ENCODE data around the gene CSRNP3.

Gene CSRNP3

DNA sequence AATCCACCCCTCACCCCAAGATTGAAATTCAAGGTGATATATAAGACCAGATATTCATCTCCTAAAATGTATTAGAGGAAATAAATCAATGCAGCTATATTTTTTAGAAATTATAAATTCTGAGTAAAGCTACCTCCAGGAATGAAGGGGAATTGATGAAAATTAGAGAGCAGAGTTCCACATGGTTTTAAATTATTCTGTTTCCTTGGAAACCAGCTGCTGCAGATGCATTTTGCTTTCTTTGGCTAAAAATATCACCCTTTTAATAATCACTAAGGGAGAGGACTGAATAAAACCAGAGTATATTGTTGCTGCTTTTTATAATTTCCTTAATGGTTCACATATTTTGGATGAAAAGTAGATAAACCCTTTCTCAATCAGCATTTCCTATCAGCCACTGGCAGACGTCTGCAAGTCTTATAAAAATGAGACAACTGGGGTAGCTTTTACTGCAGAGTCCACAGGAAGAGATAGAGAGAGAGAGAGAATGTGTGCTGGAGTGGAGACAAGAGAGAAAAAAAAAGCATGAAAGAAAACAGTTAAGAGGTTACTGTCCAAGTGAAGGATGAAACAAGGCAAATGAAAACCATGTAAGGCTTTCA, 2.0 kb downstream of the CSRNP3 start:
- DNase-seq, result peak; percentile 14 to 57

DNA sequence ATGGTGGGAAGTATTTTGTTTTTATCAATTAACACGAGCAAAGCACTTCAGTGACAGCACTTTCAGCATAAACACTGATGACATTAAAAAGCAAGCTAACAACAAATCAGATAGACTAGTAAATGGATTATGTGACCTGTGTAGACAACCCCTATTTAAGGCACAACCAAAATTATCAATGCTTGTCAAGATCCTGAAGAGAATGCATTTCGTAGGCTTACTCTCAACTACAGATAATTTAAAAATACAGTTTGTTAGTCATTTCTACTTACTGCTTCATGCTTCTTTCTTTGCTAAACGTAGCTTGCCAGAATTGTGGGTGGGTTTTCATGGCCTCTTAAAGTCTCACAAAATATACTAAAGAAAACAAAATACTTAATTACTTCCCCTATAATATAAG, 3.4 kb downstream of the CSRNP3 start:
- DNase-seq, result peak in 1 of 2 experiments; percentile 42

DNA sequence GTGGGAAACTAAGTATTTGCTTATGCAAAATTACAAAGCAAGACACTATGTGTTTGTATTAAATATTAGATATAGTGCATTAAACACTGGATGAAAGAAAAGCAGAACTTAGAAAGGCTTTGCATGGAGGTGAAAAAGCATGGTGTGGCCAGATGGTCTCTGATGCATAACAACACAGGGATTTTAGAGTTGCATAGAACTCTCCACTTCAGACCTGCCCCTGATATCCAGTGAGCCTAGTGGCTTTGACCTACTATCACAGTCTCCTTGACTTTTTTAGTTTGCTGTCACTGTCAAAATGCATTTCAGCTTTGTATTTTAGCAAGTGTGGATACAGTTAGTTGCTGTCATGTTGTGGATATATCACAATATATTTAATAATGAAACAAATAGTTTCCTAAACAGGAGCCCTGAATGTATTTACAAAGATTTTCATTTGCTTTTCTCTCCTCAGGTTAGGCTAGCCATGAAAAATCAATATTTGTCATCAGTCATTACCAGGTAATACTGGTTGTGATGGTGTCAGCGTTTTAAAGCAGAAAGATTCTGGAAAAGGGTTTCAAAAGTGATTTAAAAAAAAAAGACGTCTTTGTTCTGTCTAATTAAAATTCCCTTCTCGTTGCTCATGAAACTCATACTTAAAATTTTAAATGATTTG, 5.2 kb downstream of the CSRNP3 start:
- peak; percentile 70 to 78 for DNase-seq

DNA sequence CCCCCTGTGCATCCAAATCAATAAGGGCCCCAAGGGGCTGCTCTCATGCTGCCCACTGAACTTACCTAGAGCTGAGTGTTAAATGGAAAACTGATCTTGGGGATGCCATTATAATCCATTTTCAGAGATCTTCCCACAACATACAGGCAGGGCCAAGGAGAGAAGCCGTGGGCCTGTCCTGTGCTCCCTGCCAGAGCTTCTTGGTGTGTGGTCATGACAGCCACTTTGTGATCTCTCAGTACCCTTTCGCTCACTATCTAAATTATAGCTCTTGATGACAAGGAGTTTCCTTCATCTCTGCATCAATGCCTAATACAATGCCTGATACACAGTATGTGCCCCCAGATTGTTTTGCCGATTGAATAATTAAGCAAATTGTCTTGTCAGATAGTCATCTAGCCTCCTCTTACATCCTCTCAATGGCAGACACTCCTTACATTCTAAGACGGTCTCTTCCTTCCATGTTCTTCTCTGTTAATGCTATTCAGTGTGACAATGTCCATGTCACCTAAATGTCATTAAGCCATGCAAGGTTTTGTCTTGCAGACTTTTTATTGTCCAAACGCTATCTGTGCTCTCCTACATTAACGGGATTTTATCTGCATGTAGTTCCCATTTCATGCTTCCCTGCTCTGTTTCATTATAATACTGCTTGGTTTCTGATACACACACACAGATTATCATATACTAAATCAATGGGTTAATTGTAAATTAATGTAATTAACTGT, 5.9 kb downstream of the CSRNP3 start:
- DNase-seq, result no peak

DNA sequence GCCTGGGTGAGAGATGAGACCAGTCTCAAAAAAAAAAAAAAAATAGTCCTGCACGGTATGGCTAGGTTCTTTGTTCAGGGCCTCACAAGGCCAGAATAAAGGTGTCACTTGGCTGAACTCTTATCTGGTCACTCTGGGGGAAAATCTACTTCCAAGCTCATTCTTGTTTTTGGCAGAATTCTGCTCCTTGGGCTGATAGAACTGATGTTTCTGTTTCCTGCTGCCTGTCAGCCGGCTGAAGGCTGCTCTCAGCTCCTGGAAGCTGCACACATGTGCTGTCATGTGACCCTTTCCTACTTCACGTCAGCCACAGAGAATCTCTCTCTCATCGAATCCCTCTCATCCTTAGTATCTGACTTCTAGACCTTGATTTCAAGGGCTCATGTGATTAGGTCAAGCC, 10.4 kb downstream of the CSRNP3 start:
- DNase-seq, result no peak

DNA sequence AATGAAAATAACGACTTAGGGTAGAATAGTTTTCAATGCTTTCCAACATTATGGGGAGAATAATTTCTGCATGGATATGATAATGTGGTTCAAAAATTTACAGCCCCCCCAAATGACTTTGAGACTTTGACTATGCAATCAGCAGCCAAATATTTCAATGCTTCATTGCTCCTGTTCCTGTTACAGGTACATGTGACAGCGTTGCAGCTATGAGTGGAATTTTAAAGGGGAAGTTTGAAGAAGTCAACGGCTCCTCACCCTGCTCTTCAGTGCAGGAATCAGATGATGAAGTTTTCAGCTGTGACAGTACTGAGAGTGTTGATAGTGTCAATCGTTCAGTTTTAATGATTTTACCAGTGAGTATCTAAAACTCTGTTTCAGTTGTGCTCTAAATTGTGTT, 25.1 kb downstream of the CSRNP3 start:
- DNase-seq, result no peak

DNA sequence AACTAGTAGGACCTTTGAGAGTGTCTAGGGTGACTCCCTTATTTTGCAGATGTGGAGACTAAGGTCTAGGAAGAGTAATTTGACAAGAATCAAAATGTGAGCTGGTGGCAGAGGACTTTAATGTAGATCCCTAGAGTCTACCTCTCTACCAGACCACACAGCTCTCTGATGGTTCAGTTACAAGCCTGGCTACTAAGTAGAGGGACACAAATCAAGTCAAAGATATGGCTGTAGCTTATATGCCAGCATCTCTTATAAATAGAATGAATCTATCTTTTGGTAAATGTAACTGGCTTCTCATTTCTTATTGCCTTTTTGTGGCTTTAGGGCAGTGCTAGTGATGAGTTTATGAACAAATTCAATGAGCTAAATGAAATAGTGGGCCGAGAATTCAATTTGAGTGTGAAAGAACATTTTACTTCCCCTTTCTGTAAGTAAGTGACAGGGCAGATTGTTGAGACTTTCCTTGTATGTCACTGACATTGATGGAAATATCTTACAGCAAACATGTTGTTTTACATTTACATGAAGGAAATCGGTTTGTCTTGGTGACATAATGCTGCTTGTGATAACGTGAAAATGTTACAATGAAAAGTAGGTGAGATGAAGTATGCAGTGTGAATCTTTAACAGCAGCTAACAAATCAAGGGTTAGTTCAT, 28.3 kb downstream of the CSRNP3 start:
- DNase-seq, result no peak

DNA sequence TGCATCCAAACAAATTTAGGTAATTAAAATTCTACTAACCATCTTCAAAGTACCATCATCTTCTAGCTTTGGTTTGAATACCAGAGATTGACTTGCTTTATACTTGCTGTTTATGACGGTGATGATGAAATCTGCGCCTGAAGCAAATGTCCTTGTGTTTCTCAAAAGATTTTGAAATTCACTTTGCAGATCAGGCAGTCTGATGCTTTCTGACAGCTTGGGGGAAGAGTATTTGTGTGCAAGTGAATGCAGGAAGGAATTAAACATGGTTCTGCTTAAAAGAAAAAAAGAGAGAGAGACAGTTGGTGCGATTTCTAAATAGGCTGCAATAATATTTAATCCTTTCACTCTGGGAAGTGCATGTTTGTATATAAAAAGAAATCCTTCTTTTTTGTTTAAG, 29.6 kb downstream of the CSRNP3 start:
- DNase-seq, result no peak

DNA sequence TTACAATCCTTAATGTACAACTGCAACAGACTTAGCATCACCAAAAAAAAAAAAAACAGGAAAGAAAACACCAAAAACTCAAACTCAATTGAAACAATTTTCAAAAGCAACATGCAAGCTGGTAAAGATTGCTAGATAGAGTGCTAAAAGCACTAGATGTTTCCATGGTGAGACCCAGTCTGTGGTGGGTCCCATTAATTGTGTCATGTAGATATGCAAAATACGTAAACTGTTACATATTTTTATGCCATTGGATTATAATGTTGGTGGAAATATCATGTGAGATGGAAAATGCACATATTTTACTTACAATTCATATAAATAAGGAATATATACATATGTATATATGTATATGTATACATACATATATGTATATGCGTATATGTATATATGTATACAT, 30.5 kb downstream of the CSRNP3 start:
- DNase-seq, result no peak

DNA sequence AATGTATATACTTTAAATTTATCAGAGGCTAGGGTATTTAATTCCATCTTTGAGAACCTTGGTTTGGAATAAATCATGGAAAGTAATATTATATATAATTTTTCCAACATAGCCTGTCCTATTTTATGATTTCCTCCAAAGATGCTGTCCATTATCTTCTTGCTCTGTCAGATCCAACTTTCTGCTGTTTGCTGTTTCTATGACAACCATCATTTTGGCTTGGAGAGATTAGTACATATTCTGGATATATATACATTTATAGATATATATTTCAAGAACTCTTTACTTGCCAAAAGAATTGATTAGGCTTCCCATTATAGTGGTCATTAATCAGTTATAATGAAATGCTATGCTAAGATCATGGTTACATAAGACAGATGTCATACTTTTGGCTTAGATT, 31.3 kb downstream of the CSRNP3 start:
- no peak for DNase-seq

DNA sequence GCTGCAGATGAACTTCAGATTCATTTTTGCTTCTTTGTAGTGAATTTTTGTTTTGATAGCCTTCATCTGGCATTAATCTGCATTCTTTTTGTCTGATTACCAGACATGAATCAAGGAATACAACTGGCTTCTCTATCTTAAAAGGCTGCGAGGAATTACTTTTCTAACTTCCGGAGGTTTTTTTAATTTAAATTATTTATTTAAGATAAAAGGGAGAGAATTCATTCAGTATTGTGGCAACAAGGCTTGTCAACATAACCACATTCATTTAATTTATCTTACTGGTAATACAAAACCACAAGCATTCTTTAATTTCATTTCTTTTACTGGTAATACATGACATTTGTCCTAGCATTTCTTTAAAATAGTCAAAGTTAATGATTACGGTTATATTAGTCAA, 36.0 kb downstream of the CSRNP3 start:
- DNase-seq, result no peak

DNA sequence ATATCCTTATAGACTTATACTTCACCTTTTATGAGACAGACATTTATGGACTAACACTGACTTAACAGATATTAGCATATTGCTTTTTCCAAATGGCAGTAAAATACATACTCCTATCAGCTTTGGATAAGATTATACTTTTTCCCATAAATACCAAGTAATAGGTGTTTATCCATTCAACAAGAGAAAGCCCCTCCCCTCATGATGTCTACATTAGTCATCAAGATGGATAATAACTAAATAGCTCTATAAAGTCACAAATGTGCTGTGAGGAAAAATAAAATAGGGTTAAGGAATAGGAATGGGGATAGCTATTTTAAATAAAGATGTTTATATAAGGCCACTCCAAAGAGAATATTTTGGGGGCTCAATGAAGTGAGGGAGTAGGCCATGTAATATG, 39.4 kb downstream of the CSRNP3 start:
- DNase-seq, result no peak

DNA sequence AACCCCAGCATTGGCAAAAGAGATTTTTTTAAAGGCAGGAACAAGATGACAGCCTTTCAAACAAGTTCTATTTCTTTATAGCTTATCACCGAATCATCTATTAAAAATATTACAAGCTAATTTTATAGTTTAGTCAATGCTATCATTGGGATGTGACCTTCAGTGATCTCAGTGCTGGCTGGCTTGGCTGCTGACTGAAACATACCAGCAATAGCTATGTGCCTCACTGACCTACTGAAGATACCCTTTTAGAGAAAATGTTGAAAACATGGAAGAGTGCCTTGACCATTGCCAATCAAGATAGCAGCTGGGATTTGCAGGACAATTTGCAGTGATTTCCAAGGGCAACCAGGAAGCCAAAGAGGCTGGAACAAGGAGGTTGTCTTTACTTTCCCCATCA, 44.0 kb downstream of the CSRNP3 start:
- no peak for DNase-seq

DNA sequence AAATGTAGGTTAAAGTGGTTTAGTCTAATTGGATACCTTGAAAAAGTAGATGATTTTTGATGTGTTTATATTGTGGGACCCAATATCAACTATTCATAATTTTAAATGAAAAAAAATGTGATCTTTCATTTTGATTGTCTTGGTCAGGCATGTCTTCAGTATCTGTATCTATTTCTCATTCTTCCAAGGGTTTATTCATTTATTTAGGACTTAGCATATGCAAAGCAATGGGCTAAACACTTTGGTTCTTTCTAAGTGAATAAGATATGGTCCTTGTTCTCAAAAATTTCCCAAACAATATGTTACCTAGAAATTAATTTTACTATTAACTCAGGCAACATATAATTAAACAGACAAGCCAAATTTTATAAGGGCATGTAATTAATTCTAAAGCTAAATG, 49.1 kb downstream of the CSRNP3 start:
- no peak for DNase-seq

DNA sequence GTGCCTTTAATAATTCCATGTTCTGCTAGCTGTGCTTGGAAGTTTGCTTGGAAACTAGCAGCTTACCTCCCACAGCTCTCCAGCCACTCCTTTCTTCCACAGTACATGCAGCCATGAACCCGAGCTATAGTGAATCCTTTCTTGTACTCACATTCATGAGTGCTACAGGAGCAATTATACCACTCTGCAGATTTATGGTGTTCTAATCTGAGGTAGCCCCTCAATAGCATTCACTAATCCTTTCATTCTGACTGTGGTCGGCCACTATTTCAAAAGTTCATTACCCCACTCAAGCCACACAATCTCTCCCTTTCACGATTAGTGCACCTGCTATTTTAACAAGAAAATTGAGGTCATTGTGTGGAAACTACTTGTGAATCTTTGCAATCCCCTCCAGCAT, 53.2 kb downstream of the CSRNP3 start:
- DNase-seq, result no peak

DNA sequence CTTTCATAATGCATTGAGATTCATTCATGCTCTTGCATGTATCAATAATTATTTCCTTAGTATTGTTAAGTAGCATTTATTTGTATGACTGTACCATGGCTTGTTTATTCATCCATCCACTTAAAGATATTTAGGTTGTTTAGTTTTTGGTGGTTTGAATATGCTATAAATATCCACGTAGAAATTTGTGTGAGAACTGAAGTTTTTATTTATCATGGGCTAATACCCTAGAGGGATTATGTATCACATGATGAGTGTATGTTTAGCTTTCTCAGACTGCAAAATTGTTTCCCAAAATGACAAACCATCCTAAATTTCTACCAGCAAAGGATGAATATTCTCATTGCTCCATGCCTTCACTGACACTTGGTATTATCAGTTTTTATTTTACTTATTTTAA, 55.2 kb downstream of the CSRNP3 start:
- no peak for DNase-seq

DNA sequence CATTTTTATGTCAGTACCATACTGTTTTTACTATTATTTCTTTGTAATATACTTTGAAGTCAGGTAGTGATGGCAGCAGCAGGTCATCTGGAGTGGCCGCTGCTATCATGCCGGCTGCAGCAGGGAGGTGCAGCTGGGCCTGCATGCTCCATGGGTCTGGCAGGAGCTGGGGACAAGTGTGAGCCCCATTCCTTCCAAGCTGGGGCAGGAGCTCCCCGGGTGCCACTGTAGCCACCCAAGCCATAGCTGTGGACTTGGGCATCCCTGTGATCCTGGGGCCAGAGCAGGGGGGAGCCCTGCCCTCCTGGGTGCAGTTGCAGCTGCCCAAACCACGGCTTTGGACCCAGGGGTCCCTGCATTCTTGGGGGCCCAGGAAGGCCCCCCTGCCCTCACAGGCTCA, 59.2 kb downstream of the CSRNP3 start:
- DNase-seq, result no peak

DNA sequence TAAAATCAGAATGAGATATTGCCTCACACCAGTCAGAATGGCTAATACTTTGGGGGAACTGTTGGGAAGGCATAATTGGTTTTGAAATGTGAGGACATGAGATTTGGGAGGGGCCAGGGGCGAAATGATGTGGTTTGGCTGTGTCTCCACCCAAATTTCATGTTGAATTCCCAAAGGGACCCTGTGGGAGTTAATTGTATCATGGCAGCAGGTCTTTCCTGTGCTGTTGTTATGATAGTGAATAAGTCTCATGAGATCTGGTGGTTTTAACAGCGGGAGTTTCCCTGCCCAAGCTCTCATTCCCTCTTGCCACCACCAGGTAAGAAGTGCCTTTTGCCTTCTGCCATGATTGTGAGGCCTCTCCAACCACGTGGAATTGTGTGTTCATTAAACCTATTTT, 59.6 kb downstream of the CSRNP3 start:
- no peak for DNase-seq

DNA sequence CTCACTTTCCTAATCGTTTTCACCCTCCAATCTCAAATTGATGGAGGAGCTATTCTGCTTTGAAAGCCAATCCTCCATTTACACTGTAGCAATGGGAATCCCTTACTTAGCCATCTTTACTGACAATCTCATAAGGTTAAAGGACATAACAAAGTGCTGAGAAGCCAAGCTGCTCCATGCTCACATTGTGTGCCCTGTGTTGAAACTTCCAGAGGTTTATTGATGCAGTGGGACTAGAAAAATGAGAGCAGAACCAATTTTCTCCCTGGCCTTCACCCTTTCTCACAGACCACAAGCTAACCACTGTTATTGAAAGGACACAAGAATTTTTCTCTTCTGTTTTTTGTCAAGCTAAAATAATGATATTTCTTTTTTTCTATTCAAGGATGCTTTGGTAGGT, 63.8 kb downstream of the CSRNP3 start:
- DNase-seq, result no peak

DNA sequence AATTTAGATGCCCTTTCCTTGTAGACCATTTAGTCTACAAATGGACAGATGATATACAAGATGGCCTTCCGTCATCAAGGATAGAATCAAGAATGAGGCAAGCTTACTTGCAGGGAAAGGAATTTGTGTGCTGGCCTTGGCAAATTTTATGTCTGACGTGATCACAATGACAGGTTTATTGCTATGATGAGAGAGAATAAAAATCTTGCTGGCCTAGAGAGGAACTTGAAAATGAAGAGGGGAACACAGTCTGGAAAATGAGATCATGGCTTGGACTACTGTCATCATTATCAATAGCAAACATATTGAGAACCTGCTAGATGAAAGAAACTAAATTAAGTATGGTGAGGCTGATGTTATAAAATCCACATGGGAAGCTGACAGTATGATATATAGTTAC, 66.0 kb downstream of the CSRNP3 start:
- DNase-seq, result no peak

DNA sequence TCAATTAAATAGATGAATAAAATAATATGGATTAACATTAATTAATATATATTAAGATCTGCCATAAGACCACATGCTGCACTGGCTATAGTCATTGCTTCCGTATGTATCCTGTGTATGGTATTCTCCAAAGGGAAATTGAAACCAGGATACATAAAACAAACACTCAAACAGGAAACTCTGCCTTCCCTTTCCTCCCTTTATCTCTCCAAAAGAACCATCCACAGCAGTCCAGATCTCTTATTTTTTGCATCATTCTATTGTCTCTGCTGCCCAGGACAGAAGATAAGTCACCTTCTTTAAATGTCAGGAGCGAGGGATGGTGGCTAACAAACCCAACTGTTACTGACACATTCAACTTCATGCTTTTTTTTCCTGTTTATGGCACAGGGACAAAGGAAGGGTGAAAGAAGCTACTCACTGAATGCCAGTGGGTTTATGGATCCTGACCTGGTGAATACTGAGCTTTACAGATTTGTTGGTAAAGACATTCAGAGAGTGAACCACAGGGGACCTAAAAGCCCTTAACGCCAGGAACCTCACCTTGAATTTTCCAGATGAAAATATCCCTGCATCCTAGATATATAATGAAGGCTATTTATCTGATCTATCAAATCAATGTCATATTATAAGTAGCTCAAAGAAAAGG, 67.5 kb downstream of the CSRNP3 start:
- DNase-seq, result no peak

DNA sequence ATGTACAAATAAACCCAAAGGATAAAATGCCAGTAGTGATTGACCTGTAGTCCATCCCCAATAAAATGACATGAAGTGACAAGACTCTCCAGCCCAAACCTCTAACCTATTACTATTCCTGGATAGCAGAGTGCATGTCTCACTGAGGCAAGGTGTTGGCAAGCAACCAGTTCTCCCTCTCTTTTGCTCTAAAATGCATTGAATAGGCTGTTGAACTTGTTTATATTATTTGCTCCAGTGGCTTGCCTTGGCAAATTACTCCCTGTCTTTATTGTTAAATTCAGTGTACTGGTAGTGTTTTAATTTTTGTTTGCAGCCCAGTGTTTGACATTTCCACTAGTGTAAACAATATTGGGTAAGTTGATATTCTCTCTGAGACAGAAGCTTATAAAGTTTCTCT, 70.5 kb downstream of the CSRNP3 start:
- no peak for DNase-seq

DNA sequence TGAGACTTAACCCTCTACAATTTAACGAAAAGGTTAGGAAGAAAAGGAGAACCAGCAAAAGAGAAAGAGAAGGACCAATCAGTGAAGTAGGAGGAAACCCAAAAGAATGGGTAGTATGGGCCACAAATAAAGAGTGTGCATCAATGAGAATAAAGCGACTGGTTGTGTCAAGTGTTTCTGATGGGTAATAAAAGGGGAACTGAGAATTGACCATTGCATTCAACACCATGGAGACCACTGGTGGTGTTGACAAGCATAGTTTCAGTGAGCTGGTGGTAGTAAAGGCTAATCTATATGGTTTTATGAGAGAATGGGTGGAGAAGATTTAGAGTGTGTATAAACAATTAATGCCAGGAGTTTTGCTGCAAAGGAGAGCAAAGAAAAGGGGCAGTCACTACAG, 75.4 kb downstream of the CSRNP3 start:
- DNase-seq, result no peak

DNA sequence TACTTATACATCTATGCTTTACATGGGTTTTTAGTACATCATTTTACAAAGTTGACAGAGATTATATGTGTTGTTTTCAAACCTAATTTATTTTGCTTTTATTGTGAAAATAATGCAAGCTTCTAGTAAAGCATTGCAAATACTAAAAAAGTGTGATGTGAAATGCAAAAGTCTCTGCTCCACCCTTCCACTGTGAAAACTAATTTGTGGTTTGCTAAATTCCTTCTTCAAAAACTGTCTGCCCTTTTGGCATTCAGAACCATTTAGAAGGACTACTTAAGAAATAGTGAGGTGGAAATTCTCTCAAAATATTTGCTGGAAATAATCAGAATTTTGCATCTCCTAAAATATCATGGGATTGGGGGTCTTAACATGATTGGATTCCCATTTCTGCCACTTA, 78.4 kb downstream of the CSRNP3 start:
- DNase-seq, result no peak
